HG03457 (cell line): ENCODE results near the gene TNNT3.
"Not testable (repeated sequence)": the region's sequence is repeated elsewhere in the genome, so short reads cannot be mapped to it uniquely, and the experiment has no call there.

ENCODE experiments used
- ATAC-seq: cut with Tn5 transposase; IDR thresholded peaks from one replicate; pipeline ENCODE4 v1.9.1; 2021; ENCODE audit warnings: moderate number of reproducible peaks; ENCODE audit not compliant: unreplicated experiment

The TNNT3 gene

GRCh38 chr11:1933416-1934334, 14.2 kb downstream of the TNNT3 start:
- no peak for ATAC-seq

- no peak for ATAC-seq
These were observed 15.0 kb downstream of the TNNT3 start for GRCh38 chr11:1934335-1935155.

- ATAC-seq: no peak
These were observed 15.9 kb downstream of the TNNT3 start for GRCh38 chr11:1935156-1936071.

- no peak for ATAC-seq
These were observed 16.7 kb downstream of the TNNT3 start for GRCh38 chr11:1936072-1936780.

GRCh38 chr11:1936781-1937615, 17.5 kb downstream of the TNNT3 start:
- ATAC-seq: no peak

GRCh38 chr11:1937616-1938342, 18.3 kb downstream of the TNNT3 start:
- ATAC-seq: no peak

GRCh38 chr11:1938343-1939005, 19.0 kb downstream of the TNNT3 start:
- no peak for ATAC-seq

GRCh38 chr11:1939006-1939625, 19.6 kb downstream of the TNNT3 start:
- ATAC-seq: no peak

- not testable (repeated sequence) for ATAC-seq
These were observed 20.3 kb downstream of the TNNT3 start for GRCh38 chr11:1939788-1940187.

GRCh38 chr11:1942558-1943260, 23.2 kb downstream of the TNNT3 start:
- ATAC-seq: no peak

- no peak for ATAC-seq
These were observed 24.1 kb downstream of the TNNT3 start for GRCh38 chr11:1943576-1943975.

GRCh38 chr11:1943977-1944376, 24.5 kb downstream of the TNNT3 start:
- ATAC-seq: no peak

GRCh38 chr11:1946812-1947484, 27.4 kb downstream of the TNNT3 start, which contains the start of gene MRPL23:
TSS of gene MRPL23 (plus strand) at chr11:1947332. CDS start at chr11:1947363, 31 bp downstream.
- ATAC-seq: no peak

- ATAC-seq: no peak
These were observed 28.2 kb downstream of the TNNT3 start for GRCh38 chr11:1947592-1948237.

- ATAC-seq: no peak
These were observed 28.9 kb downstream of the TNNT3 start for GRCh38 chr11:1948389-1948788.

GRCh38 chr11:1949302-1949701, 29.8 kb downstream of the TNNT3 start:
- no peak for ATAC-seq
